CD4-positive, alpha-beta memory T cell (primary cell): ENCODE results near the gene SPP1. TPM values are rescaled to one million over a fixed set of nuclear protein-coding genes. Genes with fewer than 3 reads are reported as not detected.
A peak's percentile ranks its signal among the peaks of the same experiment; 100 is the strongest.

ENCODE experiments used
- CTCF ChIA-PET: fragments of 350-600 bp; sonication (Branson Sonifier 250); formaldehyde crosslinking; loops from one replicate; lab custom pipeline; 2021; ENCODE audit warnings: inconsistent platforms; ENCODE audit not compliant: partially characterized antibody; lab: Charles Lee
- POLR2A ChIA-PET: fragments of 350-600 bp; sonication (Branson Sonifier 250); formaldehyde crosslinking; loops from one replicate; lab custom pipeline; 2021; ENCODE audit not compliant: partially characterized antibody; lab: Charles Lee
- DNase-seq, 5 donors: peaks; one replicate each; pipeline versions ENCODE4 v3.0.0 to v3.0.0-alpha.2; 2020 to 2022; ENCODE audit warnings: mixed read lengths in 1 of 5
- H3K27ac ChIP-seq: one replicate; pipeline ENCODE4 v1.7.0; 2013; ENCODE audit warnings: low read depth, low read length
- H3K27me3 ChIP-seq: 2 replicates; pipeline ENCODE4 v1.7.0; 2013; ENCODE audit warnings: mild to moderate bottlenecking, low read length, moderate library complexity; ENCODE audit not compliant: insufficient read depth
- H3K36me3 ChIP-seq: 2 replicates; pipeline ENCODE4 v1.7.0; 2013; ENCODE audit warnings: mild to moderate bottlenecking, low read length, moderate library complexity; ENCODE audit not compliant: insufficient read depth
- H3K4me1 ChIP-seq: 2 replicates; pipeline ENCODE4 v1.7.0; 2013; ENCODE audit warnings: mild to moderate bottlenecking, low read length, moderate library complexity; ENCODE audit not compliant: insufficient read depth
- H3K4me3 ChIP-seq, 2 donors: one replicate each; pipeline ENCODE4 v1.7.0; 2013; ENCODE audit warnings: low read length in 2 of 2, mild to moderate bottlenecking in 1 of 2
- H3K9me3 ChIP-seq, 2 donors: one replicate each; pipeline ENCODE4 v1.7.0; 2013; ENCODE audit warnings: low read length in 2 of 2, control low read depth in 1 of 2; ENCODE audit not compliant: control insufficient read depth in 1 of 2
- H3K27ac Mint-ChIP-seq, 7 donors: one replicate each; pipeline ENCODE4 v1.8.0; 2020 to 2021; ENCODE audit warnings: mixed read lengths in 7 of 7, mild to moderate bottlenecking in 6 of 7, inconsistent platforms in 3 of 7, moderate library complexity in 3 of 7
- H3K27me3 Mint-ChIP-seq, 2 donors: one replicate each; pipeline ENCODE4 v1.8.0; 2020 to 2021; ENCODE audit warnings: mixed read lengths in 2 of 2
- H3K36me3 Mint-ChIP-seq, 2 donors: one replicate each; pipeline ENCODE4 v1.8.0; 2020 to 2021; ENCODE audit warnings: mixed read lengths in 2 of 2, inconsistent platforms in 1 of 2, mild to moderate bottlenecking in 1 of 2
- H3K4me1 Mint-ChIP-seq, 4 donors: one replicate each; pipeline ENCODE4 v1.8.0; 2020 to 2021; ENCODE audit warnings: mixed read lengths in 4 of 4, mild to moderate bottlenecking in 1 of 4
- H3K4me3 Mint-ChIP-seq, 8 donors: one replicate each; pipeline ENCODE4 v1.8.0; 2020 to 2021; ENCODE audit warnings: mixed read lengths in 8 of 8, mild to moderate bottlenecking in 7 of 8, moderate library complexity in 6 of 8, inconsistent platforms in 3 of 8
- H3K9me3 Mint-ChIP-seq, 8 donors: one replicate each; pipeline ENCODE4 v1.8.0; 2020 to 2021; ENCODE audit warnings: mixed read lengths in 8 of 8, mild to moderate bottlenecking in 5 of 8, inconsistent platforms in 3 of 8, moderate library complexity in 1 of 8
- intact Hi-C: fragments of 100-400 bp; cut with micrococcal nuclease; formaldehyde crosslinking; loops from one replicate; pipeline ENCODE4 v1.15.1; 2023
- polyA plus RNA-seq, 2 donors: library from polyadenylated mRNA; unstranded; fragments of 300-500 nt; fragmentation: Illumina TruSeq; gene quantifications; one replicate each; pipeline ENCODE4 v1.2.3, GENCODE V29; 2021
- total RNA-seq, 2 experiments: library from RNA; stranded (reverse); gene quantifications; one replicate each; pipeline ENCODE4 v1.2.3, GENCODE V29; 2021

Gene SPP1
- total and polyA plus RNA-seq, 4 experiments from 2014 or later = 15.5 to 19.9 TPM; not detected in 2

DNA sequence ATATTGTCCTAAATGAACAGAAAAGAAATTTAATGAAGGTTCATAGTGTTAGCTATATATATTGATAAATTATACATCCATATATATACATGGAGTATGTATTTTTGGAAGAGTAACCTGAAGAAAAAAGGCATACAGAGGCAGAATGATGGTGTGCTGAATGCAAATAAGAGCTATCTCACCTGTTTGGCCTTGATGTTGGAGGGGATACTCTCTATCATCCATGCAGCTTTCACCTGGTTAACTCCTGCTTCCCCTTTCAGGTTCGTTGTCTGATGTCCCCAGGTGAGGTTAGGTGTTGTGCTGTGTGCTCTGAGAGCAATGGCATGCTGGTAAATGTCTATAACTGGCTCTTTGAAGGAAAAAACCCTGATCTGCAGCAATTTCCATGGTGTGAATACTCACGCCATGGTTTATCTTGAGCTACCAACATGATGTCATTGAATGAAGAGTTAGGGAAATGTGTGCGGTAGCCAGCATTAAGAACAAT lies 31.8 kb upstream of the SPP1 start:
- no peak overlapping the region for H3K27ac ChIP-seq
- Mint-ChIP-seq H3K4me3 (no peak overlapping the region), H3K9me3 (peaks cover 0 to 2% (median 0%) of the 10 kb centered on the region in 8 donors), H3K4me1 (no peaks in the 10 kb centered on the region), H3K36me3 (no peaks in the 10 kb centered on the region), H3K27ac (no peak overlapping the region), H3K27me3 (peaks cover 8% of the 10 kb centered on the region in 2 donors)
- H3K4me3 ChIP-seq = no peak overlapping the region
- no peaks in the 10 kb centered on the region for H3K27me3 ChIP-seq
- H3K36me3 ChIP-seq = no peaks in the 10 kb centered on the region
- CTCF ChIA-PET = no interaction called here
- POLR2A ChIA-PET = no interaction called here
- H3K9me3 ChIP-seq = no peaks in the 10 kb centered on the region
- no peaks in the 10 kb centered on the region for H3K4me1 ChIP-seq
- intact Hi-C loops = no loop called here
- DNase-seq = no peak

DNA sequence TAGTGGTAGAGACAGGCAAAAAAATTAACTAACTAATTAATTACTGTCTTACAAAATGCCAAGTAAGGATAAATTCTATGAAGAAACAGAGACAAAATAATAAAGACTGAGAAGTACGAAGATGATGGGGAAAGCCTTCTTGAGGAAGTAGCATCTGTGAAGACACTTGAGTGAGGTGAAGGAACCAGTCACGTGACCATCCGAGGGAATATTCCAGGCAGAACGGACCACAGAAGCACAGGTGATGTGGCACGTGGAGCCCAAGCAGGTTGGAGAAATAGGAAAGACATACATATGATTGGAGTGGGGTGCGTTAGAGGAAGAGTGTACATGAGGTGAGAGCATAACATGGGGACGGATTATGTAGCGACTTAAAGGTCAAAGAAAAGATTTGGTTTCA lies 30.5 kb upstream of the SPP1 start:
- POLR2A ChIA-PET = no interaction called here
- no peak overlapping the region for H3K4me3 Mint-ChIP-seq
- no peaks in the 10 kb centered on the region for H3K36me3 Mint-ChIP-seq
- H3K27me3 ChIP-seq = no peaks in the 10 kb centered on the region
- no peaks in the 10 kb centered on the region for H3K36me3 ChIP-seq
- intact Hi-C loops = no loop called here
- H3K9me3 Mint-ChIP-seq = peaks cover 0 to 2% (median 0%) of the 10 kb centered on the region in 8 donors
- CTCF ChIA-PET = no interaction called here
- no peaks in the 10 kb centered on the region for H3K9me3 ChIP-seq
- peak overlapping the region in 1 of 7 donors; percentile 55 for H3K27ac Mint-ChIP-seq
- no peaks in the 10 kb centered on the region for H3K4me1 Mint-ChIP-seq
- no peak overlapping the region for H3K4me3 ChIP-seq
- peaks cover 5 to 8% of the 10 kb centered on the region in 2 donors for H3K27me3 Mint-ChIP-seq
- no peak overlapping the region for H3K27ac ChIP-seq
- no peak for DNase-seq
- H3K4me1 ChIP-seq = no peaks in the 10 kb centered on the region

DNA sequence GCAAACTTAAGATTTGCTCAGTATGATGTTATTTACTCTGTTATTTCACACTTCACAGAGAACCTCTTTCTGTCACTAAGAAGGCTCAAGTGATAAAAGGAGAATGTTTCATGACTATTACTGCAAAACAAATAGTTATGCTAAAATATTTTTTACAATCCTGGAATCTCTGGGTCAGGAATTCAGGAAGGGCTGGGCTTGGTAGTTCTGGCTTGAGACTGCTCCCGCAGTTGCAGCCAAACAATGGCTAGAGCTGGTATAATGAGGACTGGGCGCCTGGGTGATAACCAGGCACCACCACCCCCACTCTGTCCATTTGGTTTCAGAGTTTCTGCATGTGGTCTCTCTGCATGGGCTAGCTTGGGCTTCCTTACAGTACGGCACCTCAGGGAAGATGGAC lies 28.7 kb upstream of the SPP1 start:
- H3K36me3 Mint-ChIP-seq = no peaks in the 10 kb centered on the region
- H3K9me3 ChIP-seq = no peaks in the 10 kb centered on the region
- no peak overlapping the region for H3K4me3 ChIP-seq
- no peak overlapping the region for H3K27ac ChIP-seq
- no peak overlapping the region for H3K4me3 Mint-ChIP-seq
- intact Hi-C loops = no loop called here
- peaks cover 0 to 2% (median 0%) of the 10 kb centered on the region in 8 donors for H3K9me3 Mint-ChIP-seq
- no peaks in the 10 kb centered on the region for H3K4me1 ChIP-seq
- H3K27me3 ChIP-seq = no peaks in the 10 kb centered on the region
- H3K27ac Mint-ChIP-seq = no peak overlapping the region
- ChIA-PET CTCF (no interaction called here), POLR2A (no interaction called here)
- H3K4me1 Mint-ChIP-seq = no peaks in the 10 kb centered on the region
- no peaks in the 10 kb centered on the region for H3K36me3 ChIP-seq
- H3K27me3 Mint-ChIP-seq = peaks cover 5 to 6% of the 10 kb centered on the region in 2 donors
- DNase-seq = no peak

DNA sequence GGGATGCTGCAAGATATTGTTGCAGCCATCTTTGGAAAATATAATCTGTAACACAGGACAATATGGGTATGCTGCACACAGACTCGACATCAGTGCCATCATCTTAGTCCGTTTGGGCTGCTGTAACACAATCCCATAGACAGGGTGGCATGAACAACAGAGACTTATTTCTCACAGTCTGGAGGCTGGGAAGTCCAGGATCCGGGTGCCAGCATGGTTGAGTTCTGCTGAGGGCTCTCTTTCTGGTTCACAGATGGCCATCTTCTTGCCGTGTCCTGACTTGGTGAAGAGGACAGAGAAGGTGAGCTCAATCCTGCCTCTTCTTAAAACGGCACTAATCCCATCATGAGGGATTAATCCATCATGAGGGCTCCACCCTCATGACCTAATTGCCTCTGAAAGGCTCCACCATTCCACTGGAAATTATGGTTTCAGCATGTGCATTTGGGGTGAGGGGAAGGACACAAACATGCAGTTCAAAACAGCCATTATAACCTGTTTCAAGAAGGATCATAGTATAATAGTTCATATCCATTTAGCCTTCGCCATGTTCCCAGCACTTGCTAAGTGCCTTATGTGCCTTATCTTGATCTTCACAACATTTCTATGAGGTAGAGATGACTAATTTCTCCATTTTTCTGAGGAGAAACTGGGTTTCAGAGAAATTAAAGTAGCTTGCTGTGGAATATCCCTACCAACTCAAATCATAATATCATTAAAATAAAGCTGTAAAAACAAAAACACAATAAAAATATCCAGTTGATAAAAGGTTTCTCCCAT lies 27.9 kb upstream of the SPP1 start:
- Mint-ChIP-seq H3K36me3 (no peaks in the 10 kb centered on the region), H3K9me3 (peaks cover 0 to 2% (median 0%) of the 10 kb centered on the region in 8 donors), H3K27me3 (peaks cover 4 to 8% of the 10 kb centered on the region in 2 donors), H3K27ac (no peak overlapping the region), H3K4me3 (no peak overlapping the region), H3K4me1 (no peaks in the 10 kb centered on the region)
- no peak overlapping the region for H3K4me3 ChIP-seq
- intact Hi-C loops = no loop called here
- no peak overlapping the region for H3K27ac ChIP-seq
- DNase-seq = no peak
- no peaks in the 10 kb centered on the region for H3K27me3 ChIP-seq
- H3K36me3 ChIP-seq = no peaks in the 10 kb centered on the region
- no peaks in the 10 kb centered on the region for H3K4me1 ChIP-seq
- ChIA-PET POLR2A (no interaction called here), CTCF (interaction anchor here (0.6 kb wide), 1 partner anchor 229 kb away, joined by 4 read pairs; no protein-coding TSS in a partner anchor)
- no peaks in the 10 kb centered on the region for H3K9me3 ChIP-seq

DNA sequence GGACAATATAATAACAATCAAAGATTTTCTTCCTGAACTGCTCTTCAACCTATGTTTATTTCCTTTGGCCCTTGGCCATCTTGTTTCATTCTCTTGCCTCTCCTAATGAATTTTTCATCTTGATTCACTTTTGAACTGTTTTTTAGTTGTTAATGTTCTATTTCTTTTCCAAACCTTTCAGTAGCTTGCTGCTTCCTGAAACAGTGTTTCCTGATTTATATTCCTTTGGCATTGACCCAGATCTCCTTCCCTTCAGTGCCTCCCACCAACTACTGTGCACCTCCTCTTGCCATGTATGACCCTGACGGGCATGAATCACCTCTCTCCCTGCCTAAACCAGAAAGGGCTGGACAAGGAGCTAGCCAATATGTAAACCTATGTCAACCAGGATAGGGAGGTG lies 25.6 kb upstream of the SPP1 start:
- H3K4me3 ChIP-seq = no peak overlapping the region
- no peaks in the 10 kb centered on the region for H3K4me1 Mint-ChIP-seq
- no peaks in the 10 kb centered on the region for H3K9me3 ChIP-seq
- ChIA-PET CTCF (no interaction called here), POLR2A (no interaction called here)
- H3K27ac ChIP-seq = no peak overlapping the region
- H3K4me3 Mint-ChIP-seq = no peak overlapping the region
- intact Hi-C loops = no loop called here
- no peaks in the 10 kb centered on the region for H3K4me1 ChIP-seq
- no peak overlapping the region for H3K27ac Mint-ChIP-seq
- H3K36me3 ChIP-seq = no peaks in the 10 kb centered on the region
- no peaks in the 10 kb centered on the region for H3K27me3 ChIP-seq
- H3K27me3 Mint-ChIP-seq = peaks cover 1 to 8% of the 10 kb centered on the region in 2 donors
- no peaks in the 10 kb centered on the region for H3K36me3 Mint-ChIP-seq
- DNase-seq = no peak
- H3K9me3 Mint-ChIP-seq = no peaks in the 10 kb centered on the region

DNA sequence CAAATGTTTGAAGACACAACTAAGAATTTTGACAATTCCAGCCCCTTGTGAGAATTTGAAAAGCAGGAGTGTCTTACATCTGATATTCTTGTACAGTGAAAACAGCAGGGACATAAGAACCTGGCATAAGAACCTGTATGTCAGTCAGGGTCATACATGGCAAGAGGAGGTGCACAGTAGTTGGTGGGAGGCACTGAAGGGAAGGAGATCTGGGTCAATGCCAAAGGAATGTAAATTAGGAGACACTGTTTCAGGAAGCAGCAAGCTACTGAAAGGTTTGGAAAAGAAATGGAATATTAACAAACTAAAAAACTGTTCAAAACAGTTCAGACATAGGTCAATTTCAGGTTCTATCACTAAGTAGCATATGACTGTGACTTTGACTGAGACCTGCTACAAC lies 25.0 kb upstream of the SPP1 start:
- H3K4me3 ChIP-seq = no peak overlapping the region
- no peak overlapping the region for H3K27ac ChIP-seq
- H3K4me3 Mint-ChIP-seq = no peak overlapping the region
- intact Hi-C loops = no loop called here
- peak overlapping the region in 1 of 7 donors; percentile 5 for H3K27ac Mint-ChIP-seq
- H3K9me3 Mint-ChIP-seq = no peaks in the 10 kb centered on the region
- H3K4me1 ChIP-seq = no peaks in the 10 kb centered on the region
- CTCF ChIA-PET = no interaction called here
- H3K27me3 Mint-ChIP-seq = peaks cover 0 to 8% of the 10 kb centered on the region in 2 donors
- POLR2A ChIA-PET = no interaction called here
- H3K4me1 Mint-ChIP-seq = no peaks in the 10 kb centered on the region
- no peak for DNase-seq
- no peaks in the 10 kb centered on the region for H3K9me3 ChIP-seq
- no peaks in the 10 kb centered on the region for H3K27me3 ChIP-seq
- no peaks in the 10 kb centered on the region for H3K36me3 ChIP-seq
- no peaks in the 10 kb centered on the region for H3K36me3 Mint-ChIP-seq

DNA sequence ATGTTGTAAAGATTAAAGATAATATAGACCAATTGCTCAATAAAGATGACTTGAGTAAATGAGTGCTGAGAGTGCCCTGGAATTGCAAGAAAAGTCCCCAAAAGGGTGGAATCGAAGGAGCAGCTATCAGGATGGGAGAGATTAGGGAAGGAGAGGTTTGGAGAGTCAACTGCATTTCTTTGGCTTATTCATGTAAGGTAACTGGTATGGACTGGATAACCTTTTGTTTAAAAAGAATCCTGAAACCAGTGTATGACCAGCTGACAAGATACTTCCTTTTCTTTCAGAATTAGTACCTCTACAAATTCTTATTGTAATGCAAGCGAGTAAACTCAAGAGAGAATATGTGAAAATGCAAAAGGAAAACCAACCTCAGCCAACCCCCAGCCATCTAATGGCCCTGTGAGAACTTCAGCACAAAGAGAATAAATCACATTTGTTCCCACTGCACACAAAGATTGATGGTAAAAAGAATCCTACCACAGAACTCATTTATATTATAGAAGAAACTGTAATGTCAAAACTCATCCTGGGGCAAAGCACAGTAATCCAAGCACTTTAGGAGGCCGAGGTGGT lies 24.5 kb upstream of the SPP1 start:
- no peaks in the 10 kb centered on the region for H3K4me1 Mint-ChIP-seq
- Histone ChIP-seq H3K4me3 (no peak overlapping the region), H3K9me3 (no peaks in the 10 kb centered on the region), H3K4me1 (no peaks in the 10 kb centered on the region), H3K27me3 (no peaks in the 10 kb centered on the region), H3K36me3 (no peaks in the 10 kb centered on the region), H3K27ac (no peak overlapping the region)
- ChIA-PET POLR2A (no interaction called here), CTCF (no interaction called here)
- H3K36me3 Mint-ChIP-seq = no peaks in the 10 kb centered on the region
- H3K27ac Mint-ChIP-seq = no peak overlapping the region
- DNase-seq = no peak
- H3K9me3 Mint-ChIP-seq = no peaks in the 10 kb centered on the region
- intact Hi-C loops = no loop called here
- no peak overlapping the region for H3K4me3 Mint-ChIP-seq
- H3K27me3 Mint-ChIP-seq = peaks cover 0 to 6% of the 10 kb centered on the region in 2 donors
